Breast epithelium (tissue), 4 donors: ENCODE measurements around the gene TBC1D13. TPM values are rescaled to one million over a fixed set of nuclear protein-coding genes. Genes with fewer than 3 reads are reported as not detected.

Source experiments
- DNase-seq, 2 donors: peaks; one replicate each; pipeline ENCODE4 v3.0.0-alpha.2; 2019; ENCODE audit warnings: low spot score in 2 of 2
- H3K27ac ChIP-seq, 2 donors: fragments of 200-600 bp; sonication (generic) in 1 of 2; one replicate each; pipeline ENCODE4 v1.5.1; 2016 to 2019; ENCODE audit warnings: mild to moderate bottlenecking in 1 of 2
- H3K27me3 ChIP-seq, 2 donors: fragments of 200-600 bp; sonication (generic) in 1 of 2; one replicate each; pipeline versions ENCODE4 v1.5.1 to v1.6.0; 2017 to 2019; ENCODE audit warnings: control low read depth in 1 of 2, mild to moderate bottlenecking in 1 of 2
- H3K36me3 ChIP-seq: fragments of 200-600 bp; one replicate; pipeline ENCODE4 v1.5.1; 2019
- H3K4me1 ChIP-seq, 2 donors: fragments of 200-600 bp; sonication (generic); one replicate each; pipeline ENCODE4 v1.5.1; 2016 to 2019; ENCODE audit warnings: control low read depth in 1 of 2
- H3K4me3 ChIP-seq, 3 donors: fragments of 200-600 bp; sonication (generic); 1 replicate in 2 of 3; 2 replicates in 1 of 3; pipeline ENCODE4 v1.5.1; 2016 to 2019; ENCODE audit warnings: mild to moderate bottlenecking in 3 of 3, moderate library complexity in 2 of 3
- H3K9me3 ChIP-seq, 2 donors: fragments of 200-600 bp; sonication (generic) in 1 of 2; one replicate each; pipeline ENCODE4 v1.5.1; 2016 to 2019; ENCODE audit warnings: control low read depth in 1 of 2
- POLR2A ChIP-seq: fragments of 450-650 bp; IDR thresholded peaks from one replicate; pipeline ENCODE4 v1.6.1; 2016; ENCODE audit warnings: antibody characterized with exemption, mild to moderate bottlenecking, moderate library complexity
- POLR2AphosphoS5 ChIP-seq, 3 donors: sonication (generic); formaldehyde crosslinking; IDR thresholded peaks; one replicate each; pipeline ENCODE4 v1.6.1; 2017; ENCODE audit warnings: antibody characterized with exemption in 3 of 3
- intact Hi-C: fragments of 100-400 bp; cut with DNase I; formaldehyde crosslinking; loops from one replicate; pipeline ENCODE4 v1.15.1; 2023; ENCODE audit warnings: low total_unique reads
- total RNA-seq, 3 donors: library from RNA; depleted of rRNA; stranded (reverse); fragments of >200 nt; gene quantifications; one replicate each; pipeline ENCODE4 v1.1.0, GENCODE V29; 2016
- TF ChIP-seq, protein P1 (sequence below), 3 donors: fragments of 450-650 bp; IDR thresholded peaks; one replicate each; pipeline ENCODE4 v1.5.1; 2016 to 2017; ENCODE audit warnings: antibody characterized with exemption in 3 of 3, mild to moderate bottlenecking in 3 of 3, moderate library complexity in 3 of 3

Gene TBC1D13, protein sequence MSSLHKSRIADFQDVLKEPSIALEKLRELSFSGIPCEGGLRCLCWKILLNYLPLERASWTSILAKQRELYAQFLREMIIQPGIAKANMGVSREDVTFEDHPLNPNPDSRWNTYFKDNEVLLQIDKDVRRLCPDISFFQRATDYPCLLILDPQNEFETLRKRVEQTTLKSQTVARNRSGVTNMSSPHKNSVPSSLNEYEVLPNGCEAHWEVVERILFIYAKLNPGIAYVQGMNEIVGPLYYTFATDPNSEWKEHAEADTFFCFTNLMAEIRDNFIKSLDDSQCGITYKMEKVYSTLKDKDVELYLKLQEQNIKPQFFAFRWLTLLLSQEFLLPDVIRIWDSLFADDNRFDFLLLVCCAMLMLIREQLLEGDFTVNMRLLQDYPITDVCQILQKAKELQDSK
- 10 to 100 TPM; 14.4 to 20.0 (median 16.2) TPM for total RNA-seq

DNA sequence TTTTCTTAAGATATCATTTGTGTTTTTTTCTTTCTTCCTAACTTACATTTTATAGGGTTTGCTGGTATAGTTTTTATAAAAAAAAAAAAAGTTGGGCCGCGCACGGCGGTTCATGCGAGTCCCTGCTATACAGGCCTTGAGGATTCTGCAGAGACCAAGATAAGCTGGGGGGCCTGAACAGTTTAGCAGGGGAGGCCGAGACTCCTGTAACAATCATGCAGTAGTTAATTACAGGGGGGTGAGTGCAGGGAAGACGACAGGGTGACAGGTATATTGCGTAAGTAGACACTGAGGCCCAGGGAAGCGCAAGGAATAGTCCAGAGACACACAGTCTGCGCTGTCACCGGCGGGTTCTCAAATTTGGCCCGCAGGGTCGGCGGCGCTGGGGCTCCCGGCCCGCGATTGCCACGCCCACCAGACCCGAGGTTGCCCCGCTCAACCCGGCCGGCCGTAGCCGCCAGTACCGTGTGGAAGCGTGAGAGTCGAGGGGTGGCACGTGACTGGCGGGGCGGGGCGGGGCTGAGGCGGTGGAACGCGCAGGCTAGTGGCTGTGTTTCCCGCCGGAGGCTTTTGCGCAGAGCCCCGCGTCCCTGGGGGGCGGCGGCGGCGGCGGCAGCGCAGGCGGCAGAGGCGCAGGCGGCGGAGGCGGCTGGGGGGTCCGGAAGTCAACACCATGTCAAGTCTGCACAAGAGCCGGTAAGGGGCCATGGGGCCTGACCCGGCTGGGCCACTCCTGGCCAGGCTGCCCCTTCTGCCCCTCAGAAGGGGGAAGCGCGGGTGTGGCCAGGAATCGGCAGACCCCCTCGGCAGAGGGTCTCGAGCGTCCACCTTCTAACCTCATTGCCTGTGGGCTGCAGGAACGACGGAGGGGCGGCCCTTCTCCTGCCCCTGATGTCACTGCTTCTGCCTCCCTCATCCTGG is at the start of gene TBC1D13:
TSS of gene TBC1D13 (plus strand) at position 573 of the 921 bp plus-strand sequence. CDS start at position 674, 101 bp downstream.
- peak within 1 kb of the TSS; percentile 88 to 90 for H3K27ac ChIP-seq
- intact Hi-C loops, result no loop called here
- no peaks in the 10 kb centered on the region for H3K27me3 ChIP-seq
- H3K4me1 ChIP-seq, result peaks cover 0 to 5% of the 10 kb centered on the region in 2 donors
- TF ChIP-seq, protein P1, sequence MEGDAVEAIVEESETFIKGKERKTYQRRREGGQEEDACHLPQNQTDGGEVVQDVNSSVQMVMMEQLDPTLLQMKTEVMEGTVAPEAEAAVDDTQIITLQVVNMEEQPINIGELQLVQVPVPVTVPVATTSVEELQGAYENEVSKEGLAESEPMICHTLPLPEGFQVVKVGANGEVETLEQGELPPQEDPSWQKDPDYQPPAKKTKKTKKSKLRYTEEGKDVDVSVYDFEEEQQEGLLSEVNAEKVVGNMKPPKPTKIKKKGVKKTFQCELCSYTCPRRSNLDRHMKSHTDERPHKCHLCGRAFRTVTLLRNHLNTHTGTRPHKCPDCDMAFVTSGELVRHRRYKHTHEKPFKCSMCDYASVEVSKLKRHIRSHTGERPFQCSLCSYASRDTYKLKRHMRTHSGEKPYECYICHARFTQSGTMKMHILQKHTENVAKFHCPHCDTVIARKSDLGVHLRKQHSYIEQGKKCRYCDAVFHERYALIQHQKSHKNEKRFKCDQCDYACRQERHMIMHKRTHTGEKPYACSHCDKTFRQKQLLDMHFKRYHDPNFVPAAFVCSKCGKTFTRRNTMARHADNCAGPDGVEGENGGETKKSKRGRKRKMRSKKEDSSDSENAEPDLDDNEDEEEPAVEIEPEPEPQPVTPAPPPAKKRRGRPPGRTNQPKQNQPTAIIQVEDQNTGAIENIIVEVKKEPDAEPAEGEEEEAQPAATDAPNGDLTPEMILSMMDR (IDR thresholded peaks at IDR 0.05), result no peak
- TF ChIP-seq POLR2AphosphoS5 (IDR thresholded peaks at IDR 0.05), result peak; percentile 71 to 86 (median 77)
- TF ChIP-seq POLR2A, result peak; percentile 35
- H3K36me3 ChIP-seq, result no peaks in the 10 kb centered on the region
- H3K4me3 ChIP-seq, result peak within 1 kb of the TSS; percentile 78 to 99 (median 98)
- DNase-seq, result peak; percentile 81 to 90
- no peaks in the 10 kb centered on the region for H3K9me3 ChIP-seq

DNA sequence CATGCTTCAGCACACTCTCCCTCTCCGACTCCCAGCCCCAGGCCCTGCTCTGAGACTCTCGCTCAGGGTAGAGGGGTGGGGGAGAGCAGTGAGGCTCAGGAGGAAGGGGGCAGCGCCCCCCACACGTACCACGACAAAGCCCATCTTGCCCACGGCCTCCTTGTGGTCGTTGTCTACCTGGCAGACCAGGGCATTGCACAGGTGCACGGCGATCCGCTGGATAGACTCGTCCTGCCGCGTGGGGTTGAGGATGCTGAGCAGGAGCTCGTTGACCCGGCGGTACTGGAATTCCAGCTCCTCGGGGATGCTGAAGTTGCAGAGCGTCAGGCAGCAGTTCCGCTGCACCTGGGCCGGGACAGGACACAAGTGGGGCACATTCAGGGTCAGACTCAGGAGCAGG is 44.7 kb upstream of the TBC1D13 start:
- DNase-seq, result no peak

GRCh38 chr9:128743421-128743820 is 43.6 kb upstream of the TBC1D13 start:
- Histone ChIP-seq H3K27me3 (no peaks in the 10 kb centered on the region), H3K9me3 (no peaks in the 10 kb centered on the region), H3K4me3 (no peak overlapping the region), H3K36me3 (no peaks in the 10 kb centered on the region), H3K27ac (no peak overlapping the region), H3K4me1 (no peaks in the 10 kb centered on the region)
- no peak for TF ChIP-seq POLR2AphosphoS5 (IDR thresholded peaks at IDR 0.05)
- TF ChIP-seq, protein P1 (IDR thresholded peaks at IDR 0.05), result no peak
- TF ChIP-seq POLR2A, result no peak
- intact Hi-C loops, result no loop called here
- DNase-seq, result no peak

More for the DNA sequence above, 44.7 kb upstream of the TBC1D13 start:
- TF ChIP-seq POLR2A (no peak), POLR2AphosphoS5 (IDR thresholded peaks at IDR 0.05) (no peak)
- TF ChIP-seq, protein P1 (IDR thresholded peaks at IDR 0.05), result no peak
- Histone ChIP-seq H3K4me1 (no peaks in the 10 kb centered on the region), H3K9me3 (no peaks in the 10 kb centered on the region), H3K36me3 (no peaks in the 10 kb centered on the region), H3K27ac (no peak overlapping the region), H3K4me3 (no peak overlapping the region), H3K27me3 (no peaks in the 10 kb centered on the region)
- intact Hi-C loops, result no loop called here

DNA sequence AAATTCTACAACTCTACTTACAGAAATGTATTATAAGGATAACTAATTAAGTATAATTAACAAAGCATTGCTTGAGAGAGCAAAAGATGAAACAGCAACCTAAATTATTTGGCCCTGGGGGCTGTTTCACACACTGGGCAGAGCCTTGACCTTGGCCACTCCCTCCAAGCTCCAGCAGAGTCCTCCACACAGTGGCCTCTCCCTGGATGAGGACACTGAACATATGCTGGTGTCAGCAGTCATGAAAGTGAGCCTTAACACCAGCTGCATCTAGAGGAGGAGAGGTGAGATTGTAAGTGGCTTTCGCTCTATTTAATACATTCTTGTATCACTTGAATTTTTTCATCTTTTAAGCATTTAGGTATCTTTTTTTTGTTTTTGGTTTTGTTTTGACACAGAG is 39.8 kb upstream of the TBC1D13 start:
- H3K4me1 ChIP-seq, result no peaks in the 10 kb centered on the region
- no peaks in the 10 kb centered on the region for H3K9me3 ChIP-seq
- no peak for DNase-seq
- H3K27me3 ChIP-seq, result no peaks in the 10 kb centered on the region
- H3K27ac ChIP-seq, result no peak overlapping the region
- H3K4me3 ChIP-seq, result no peak overlapping the region
- TF ChIP-seq, protein P1 (IDR thresholded peaks at IDR 0.05), result no peak
- TF ChIP-seq POLR2A (no peak), POLR2AphosphoS5 (IDR thresholded peaks at IDR 0.05) (no peak)
- H3K36me3 ChIP-seq, result no peaks in the 10 kb centered on the region
- intact Hi-C loops, result no loop called here
